Pons (tissue), 1 donor: ENCODE results near the gene CASP8.

Source experiments
- DNase-seq: peaks from one replicate; pipeline ENCODE4 v3.0.0-alpha.2; 2016; ENCODE audit warnings: low spot score

The CASP8 gene

DNA sequence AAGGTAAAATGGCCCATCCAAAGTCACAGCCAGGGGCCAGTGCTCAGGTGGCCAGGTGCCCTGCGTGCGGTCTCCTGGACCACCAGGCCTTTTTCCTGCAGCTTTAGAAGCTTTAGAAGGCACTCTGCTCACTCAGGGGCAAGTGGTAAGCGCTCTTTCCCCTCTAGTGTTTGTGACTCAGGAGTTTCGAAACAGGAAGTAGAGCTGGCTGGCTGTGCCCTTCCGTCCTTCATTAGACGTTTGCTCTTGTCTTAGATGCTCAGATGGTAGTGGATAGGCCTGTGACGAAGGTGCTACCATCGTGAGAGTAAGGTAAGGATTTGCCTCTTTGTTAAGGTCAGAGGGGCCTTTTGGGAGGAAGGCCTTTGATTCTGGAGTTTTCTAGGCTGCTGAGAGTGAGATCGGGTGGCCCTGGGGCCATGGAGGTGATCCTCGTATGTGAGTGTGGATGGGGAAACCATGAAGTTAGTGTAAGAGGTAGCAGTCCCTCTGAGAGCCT lies at the start of gene CASP8:
CASP8 (plus strand) TSS at position 235 of the 499 bp plus-strand sequence. CDS start 5,951 bp downstream, outside the sequence.
- DNase-seq: peak; percentile 63

DNA sequence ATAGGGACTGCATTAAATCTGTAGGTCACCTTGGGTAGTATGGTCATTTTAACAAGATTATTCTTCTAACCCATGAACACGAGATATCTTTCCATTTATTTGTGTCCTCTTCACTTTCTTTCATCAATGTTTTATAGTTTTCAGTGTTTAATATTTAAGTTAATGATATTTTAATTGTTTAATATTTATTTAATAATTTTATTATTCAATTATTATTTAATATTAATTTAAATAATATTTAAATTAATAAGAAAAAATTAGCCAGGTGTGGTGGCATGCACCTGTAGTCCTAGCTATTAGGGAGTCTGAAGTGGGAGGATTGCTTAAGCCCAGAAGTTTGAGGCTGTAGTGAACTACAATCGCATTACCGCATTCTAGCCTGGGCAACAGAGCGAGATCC lies 44.4 kb upstream of the CASP8 start:
- DNase-seq: no peak

DNA sequence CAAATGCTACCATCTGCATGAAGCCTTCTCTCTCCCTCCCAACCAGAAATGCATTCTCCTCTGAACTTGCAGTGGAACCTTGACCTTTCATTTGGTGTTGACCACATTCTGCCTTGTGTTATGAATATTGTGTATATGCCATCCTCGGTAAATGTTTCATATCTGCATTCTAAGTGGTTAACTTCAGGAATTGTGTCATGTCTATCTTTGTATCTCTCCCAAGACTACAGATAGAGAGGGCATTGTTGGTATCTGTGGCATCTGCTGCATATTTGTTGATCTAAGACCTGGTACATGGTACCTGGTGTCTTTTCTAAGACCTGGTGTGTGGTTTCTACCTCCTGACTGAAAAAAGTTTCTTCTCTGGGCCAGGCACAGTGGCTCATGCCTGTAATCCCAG lies 43.4 kb upstream of the CASP8 start:
- no peak for DNase-seq

DNA sequence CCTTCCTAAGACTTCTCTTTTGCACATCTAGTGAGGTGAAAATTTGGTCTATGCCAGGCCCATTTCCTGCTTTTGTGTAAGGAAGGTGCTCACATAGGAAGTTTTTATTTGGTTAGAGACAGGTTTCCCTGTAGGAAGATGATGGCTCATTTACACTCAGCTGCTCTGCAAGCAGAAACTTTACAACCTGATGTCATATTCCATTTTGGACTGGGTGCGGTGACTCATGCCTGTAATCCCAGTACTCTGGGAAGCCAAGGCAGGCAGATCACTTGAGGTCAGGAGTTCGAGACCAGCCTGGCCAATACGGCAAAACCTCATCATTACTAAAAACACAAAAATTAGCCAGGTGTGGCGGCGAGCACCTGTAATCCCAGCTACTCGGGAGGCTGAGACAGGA lies 41.6 kb upstream of the CASP8 start:
- DNase-seq: no peak

DNA sequence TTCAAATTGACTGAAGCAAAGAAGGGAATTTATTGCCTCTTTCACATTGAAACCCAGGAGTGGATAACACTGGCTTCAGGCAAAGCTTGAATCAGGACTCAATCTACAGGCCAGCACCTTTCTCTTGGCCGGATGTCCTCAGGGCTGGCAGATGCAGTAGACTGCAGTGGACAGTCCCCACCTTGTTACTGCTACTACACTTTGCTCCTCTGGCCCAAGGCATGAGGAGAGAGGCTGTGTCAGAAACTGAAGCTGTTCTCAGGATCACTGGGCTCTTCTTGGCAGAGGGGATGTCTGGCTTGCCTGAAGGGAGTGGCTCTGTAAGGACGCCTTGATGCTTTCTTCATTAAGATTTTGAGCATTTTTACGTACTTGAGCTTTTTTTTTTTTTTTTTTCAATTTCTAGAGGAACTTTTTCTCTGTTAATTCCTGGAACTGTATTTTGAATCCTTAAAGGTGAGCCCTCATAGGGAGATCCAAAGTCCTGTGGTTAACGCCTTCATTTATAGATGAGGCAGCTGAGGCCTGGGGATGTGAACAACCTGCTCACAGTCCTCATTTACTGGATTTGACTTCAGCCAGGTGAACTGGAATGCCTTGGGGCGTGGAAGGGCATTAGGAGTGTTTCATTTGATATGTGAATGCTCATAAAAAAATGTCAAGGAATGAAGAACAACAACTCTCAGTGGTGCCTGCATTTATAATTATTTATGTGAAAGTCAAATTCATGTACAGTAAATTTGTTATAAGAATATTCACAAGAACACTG lies 40.8 kb upstream of the CASP8 start:
- DNase-seq: no peak

DNA sequence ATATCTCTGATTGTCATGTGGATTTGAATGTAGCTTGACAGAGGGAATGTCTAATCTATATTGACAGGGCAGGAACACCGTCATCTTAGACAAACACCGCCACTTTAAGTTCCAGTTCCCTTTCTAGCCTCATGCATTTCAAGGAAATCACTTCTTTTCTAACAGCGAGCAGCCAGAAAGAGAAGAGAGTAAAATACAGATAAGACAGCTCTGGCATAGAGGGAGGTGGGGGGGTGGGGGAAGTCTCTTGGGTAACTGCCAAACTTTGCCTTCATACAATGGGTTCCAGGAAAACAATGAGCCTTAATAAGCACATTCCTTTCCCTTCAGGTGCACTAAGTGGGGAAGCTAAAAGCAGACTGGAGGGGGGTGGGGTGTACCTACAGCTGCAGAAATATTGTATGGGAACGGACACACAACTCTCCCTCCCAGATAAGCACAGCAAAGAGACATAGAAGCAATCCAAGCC lies 40.2 kb upstream of the CASP8 start:
- DNase-seq: no peak

DNA sequence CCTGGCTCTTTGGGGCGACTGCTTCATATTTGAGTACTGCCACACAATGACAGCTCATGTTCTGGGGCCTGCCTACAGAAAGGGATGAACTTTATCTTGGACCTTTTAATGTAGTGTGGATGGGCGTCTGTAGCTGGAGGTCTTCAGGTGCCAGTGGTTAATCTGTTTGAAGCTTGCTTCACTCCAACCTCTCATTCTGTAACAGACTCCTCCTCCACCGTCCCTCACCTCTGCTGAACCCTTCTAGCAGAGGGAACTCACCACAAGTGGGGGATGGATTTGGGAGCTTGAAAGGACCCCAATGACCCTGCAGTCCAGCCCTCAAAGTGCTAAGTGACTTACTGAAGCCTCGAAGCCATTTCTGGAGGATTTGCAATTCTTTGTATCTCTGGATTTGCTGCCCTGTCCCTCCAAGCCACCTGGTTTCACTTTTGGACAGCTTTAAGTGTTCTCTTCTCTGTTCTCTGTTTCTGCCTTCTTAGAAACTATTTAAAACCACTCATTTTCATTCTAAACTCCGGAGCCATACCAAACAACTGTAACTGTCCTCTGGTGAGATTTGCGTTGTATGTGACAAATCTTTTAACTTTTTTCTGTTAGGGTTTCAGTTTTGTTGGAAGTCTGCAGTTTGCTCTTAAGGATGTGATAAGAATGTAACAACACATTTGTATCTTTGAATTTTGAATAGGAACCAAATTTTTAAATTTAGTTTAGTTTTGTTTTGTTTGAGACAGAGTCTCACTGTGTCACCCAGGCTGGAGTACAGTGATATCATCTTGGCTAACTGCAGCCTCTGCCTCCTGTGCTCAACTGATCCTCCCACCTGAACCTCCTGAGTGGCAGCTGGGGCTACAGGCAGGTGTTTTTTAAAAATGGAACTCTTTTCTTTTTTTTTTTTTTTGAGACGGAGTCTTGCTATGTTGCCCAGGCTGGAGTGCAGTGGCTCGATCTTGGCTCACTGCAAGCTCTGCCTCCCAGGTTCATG lies 37.0 kb upstream of the CASP8 start:
- DNase-seq: no peak

DNA sequence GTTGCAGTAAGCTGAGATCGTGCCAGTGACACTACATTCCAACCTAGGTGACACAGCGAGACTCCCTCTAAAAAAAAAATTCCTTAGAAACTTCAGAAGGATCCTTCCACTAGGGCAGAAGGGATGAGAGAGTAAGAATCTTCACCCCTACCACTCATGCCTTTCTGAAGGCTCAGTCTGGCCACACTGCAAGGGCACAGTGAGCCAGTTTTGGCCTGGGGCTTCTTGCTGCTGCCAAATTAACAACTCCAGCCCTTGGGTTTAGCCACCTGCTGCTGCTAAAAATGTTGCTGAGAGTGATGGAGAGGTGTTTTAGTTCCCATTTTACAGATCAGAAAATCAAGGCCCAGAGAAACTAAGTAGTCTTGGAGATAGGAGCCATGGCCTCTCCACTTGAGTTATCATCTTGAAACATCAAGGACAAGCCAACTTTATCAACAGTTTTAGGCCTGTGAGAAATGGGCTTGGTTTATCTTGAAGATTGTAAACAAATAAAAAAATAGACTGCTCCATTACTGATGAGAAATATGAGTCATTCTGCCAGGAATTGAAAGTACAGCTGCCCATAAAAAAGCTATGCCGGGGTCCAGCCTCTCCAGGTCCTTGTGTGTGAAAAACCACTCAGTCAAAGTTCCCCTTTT lies 31.9 kb upstream of the CASP8 start:
- no peak for DNase-seq

DNA sequence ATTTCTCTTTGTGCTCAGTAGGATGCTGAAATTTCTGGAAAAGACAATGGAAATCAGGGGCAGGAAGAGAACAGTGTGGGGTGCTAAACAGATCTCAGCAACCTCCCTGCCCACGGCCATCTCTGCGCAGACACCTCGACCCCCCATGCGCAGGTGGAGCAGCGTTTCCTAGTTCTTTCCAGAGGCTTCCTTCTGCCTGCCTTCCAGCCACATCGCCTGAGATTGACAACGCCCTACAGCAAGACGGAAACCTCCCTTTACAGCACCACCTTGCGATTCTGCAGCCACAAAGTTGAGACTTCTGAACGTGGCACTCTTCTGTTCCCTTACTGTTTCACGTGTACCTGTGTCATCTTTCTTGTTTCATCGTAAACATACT lies 31.4 kb upstream of the CASP8 start:
- no peak for DNase-seq

DNA sequence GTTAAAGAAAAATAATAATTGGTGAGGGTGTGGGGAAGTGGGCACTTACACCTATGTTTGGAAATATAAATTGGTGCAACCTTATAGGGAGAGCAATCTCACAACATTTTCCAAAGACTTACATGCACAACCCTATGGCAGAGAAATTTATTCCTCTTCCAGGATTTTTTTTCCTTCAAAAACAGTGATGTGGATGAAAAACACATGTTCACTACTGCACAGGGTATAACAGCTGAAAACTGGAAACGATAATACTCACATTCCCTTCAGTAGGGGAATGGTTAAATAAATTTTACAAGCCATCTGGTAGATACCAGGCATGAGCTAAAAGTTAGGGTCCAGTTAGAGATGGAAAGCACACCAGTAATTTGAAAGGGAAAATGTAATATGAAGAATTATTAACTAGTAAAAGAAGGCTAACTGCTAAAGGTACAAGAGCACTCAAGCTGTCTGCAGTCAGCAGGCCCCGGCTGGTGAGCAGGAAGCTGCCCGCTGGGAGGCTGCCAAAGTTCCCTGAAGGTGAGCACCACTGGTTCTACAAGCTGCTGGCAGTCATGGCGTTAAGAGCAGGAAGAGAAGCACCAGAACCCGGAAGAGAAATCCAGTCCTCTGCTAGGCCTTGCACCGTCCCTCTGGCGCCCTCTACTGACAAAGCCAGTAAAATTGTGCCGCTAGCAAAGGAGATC lies 28.4 kb upstream of the CASP8 start:
- peak; percentile 87 for DNase-seq

DNA sequence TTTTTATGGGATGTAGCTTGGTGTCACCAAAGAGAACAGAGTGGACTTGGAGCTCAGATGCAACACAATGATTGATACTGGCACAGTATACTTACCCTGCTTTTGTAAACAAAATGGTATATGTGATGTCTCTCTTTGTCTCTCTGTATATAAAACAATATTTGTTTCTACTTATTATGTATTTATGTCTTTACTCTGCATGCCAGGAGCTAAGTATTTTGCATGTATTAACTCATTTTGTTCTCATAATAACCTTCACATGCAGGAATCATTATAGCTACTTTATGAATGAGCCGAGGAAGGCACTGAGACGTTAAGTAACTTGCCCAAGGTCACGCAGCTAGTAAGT lies 27.9 kb upstream of the CASP8 start:
- DNase-seq: no peak

DNA sequence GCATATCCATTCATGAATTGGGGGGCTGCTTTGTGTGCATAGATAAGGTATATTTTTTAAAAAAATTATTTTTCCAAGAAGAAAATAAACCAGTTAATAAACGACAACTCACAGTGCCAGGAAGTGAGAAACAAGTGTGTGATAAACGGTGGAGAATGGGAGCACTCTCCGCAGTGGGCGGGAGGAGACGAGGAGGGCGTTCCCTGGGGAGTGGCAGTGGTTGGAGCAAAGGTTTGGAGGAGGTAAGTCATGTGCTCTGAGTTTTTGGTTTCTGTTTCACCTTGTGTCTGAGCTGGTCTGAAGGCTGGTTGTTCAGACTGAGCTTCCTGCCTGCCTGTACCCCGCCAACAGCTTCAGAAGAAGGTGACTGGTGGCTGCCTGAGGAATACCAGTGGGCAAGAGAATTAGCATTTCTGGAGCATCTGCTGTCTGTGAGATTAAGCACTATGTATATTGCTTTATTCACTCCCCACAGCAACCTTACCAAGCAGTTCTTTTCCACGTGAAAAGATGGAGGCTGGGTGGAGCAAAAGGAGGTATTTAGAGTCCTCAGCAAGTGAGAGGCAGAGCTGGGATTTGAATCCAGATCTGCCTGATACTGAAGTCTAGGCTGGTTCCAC lies 27.0 kb upstream of the CASP8 start:
- DNase-seq: peak; percentile 58

DNA sequence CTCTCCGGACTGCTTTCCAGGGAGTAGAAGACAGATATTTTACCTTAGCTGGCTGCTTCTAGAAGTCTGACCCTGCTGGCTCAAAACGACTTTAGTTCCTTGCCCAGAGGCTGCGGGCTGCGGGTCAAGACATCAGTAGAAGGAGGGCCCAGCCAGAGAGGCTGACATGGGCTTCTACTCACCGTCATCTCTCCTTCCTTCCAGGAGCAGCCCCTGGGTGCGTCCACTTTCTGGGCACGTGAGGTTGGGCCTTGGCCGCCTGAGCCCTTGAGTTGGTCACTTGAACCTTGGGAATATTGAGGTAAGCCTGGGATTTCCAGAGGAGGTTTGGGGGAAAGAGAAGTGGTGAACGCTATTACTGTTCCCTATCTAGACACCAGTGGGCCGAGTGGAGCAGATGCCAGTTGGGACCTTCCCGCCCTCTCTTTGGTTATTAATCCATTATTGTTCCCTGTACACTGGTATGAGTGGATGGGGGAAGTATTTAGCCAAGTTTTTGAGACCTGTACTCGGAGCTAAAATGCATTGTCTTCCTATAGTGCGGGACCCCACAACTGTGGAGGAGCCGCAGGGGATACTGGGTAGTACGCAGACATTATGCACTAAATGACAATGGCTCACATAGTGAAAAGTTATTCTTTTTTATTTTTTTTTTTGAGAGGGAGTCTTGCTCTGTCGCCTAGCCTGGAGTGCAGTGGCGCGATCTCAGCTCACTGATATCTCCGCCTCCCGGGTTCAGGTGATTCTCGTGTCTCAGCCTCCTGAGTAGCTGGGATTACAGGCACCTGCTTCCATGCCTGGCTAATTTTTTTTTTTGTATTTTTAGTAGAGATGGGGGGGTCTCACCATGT lies 26.3 kb upstream of the CASP8 start:
- DNase-seq: no peak

DNA sequence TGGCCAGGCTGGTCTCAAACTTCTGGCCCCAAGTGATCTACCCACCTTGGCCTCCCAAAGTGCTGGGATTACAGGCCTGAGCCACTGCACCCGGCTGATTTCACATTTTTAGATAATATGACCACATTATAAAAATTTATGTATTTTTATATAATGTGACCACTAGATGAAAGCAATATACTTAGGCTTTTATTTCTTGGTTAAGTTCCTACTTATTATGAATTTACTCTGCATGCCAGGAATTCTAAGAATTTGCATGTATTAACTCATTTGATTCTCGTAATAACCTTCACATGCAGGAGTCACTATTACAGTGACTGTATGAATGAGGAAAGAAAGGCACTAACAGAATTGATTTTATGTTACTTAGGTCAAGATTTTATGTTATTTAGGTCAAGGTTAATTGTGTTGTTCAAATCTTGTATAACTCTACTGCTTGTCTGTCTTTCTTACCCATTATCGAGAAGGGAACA lies 25.6 kb upstream of the CASP8 start:
- no peak for DNase-seq

DNA sequence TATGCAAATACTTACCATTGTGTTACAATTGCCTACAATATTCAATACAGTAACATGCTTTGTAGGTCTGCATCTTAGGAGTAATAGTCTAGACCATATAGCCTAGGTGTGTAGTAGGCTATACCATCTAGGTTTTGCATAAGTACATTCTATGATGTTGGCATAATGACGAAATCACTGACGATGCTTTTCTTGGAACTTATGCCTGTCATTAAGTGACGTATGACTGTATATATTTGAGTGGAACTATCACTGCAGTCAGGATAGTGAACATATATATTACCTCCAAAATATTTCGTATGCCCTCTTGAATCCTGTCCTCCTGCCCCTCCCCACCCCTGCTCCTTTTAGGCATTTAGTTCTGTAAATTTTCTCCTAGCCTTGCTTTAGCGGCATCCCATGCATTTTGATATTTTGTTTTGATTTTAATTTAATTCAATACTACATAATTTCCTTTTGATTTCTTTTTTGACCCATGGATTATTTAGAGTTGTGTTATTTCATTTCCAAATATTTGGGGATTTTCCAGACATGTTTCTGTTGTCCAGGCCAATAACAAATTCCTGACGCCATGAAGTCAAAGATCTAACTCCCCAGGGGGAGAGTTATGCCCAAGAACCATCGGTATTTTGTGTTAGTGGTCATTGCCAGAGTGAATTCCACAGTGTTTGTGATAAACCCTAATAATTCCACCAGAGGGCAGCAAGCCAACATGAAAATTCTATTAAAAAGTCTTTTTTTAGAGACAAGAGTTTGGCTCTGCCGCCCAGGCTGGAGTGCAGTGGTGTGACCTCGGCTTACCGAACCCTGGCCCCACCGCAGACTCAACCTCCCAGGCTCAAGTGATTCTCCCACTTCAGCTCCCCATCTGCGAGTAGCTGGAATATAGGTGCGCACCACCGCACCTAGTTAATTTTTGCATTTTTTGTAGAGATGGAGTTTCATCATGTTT lies 24.2 kb upstream of the CASP8 start:
- DNase-seq: peak; percentile 83

DNA sequence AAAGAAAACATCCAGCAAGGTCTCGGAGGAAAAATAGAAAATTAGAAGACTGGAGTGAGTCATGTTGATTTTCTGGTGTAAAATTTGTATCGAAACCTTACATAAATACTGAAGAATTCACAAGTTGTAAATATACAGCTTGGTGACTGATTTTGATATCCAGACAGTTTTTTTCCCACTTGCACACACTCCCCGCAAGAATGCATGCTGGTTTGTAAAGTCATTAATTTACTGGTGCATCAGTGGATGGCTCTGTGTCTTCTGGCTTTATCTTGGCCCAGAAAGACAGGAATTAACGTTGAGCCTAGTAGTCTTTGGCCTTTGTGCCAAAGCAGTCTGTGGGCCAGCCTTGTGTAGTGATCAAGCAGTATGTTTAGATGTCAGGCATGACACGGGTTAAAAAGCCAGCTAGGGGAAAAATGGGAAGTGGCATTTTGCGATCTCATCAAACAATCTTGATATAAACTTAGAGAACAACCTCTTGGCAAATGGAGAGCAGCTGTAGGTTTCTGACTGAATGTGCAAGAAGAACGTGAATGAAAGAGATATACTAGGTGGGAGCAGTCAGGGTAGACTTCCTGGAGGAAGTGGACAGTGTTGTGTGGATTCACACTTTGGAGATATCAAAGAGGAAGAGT lies 22.7 kb upstream of the CASP8 start:
- DNase-seq: no peak

DNA sequence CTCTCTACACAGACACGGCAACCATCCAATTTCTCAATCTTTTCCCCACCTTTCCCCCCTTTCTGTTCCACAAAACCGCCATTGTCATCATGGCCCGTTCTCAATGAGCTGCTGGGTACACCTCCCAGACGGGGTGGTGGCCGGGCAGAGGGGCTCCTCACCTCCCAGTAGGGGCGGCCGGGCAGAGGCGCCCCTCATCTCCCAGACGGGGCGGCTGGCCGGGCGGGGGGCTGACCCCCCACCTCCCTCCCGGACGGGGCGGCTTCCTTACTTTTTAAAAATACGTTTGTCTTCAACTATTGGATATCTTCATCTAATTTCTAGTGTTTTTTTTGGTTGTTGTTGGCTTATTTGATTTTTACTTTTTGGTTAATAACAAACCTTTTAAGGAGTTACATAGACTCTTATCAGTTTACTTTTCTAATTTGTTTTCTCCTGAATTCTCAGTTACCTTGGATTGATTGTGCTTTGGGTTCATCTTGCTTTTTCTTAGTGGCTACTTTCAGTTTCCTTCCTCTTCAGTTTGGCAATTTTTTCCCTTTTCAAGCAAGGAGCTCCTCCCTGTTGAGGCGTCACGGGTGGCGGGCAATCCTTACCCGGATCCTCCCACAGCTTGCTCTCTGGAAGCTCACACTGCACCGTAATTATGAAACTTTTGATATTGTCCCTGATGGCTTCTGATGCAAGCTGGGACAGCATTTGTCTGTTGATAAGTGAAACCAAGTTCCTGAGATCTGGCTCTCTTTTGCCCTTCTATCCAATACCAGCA lies 21.0 kb upstream of the CASP8 start:
- peak; percentile 47 for DNase-seq
